ENCODE data around the gene EIPR1.

- TF ChIP-seq EZH2 (IDR thresholded peaks at IDR 0.05): no peak
- no peak for TF ChIP-seq POLR2AphosphoS5 (IDR thresholded peaks at IDR 0.05; ENCODE audit: borderline replicate concordance, low read depth, low read length)
- no peak for TF ChIP-seq FOXP2 (optimal IDR thresholded peaks at IDR 0.05; ENCODE audit: control extremely low read depth, extremely low read length, insufficient read depth)
Observed at GRCh38 chr2:3176869-3177255, 200.8 kb downstream of the EIPR1 start.

Measured in SK-N-MC (cell line).